Measurements from ENCODE around the gene FCMR. TPM values are rescaled to one million over a fixed set of nuclear protein-coding genes. Genes with fewer than 3 reads are reported as not detected.

Gene FCMR
- total RNA-seq, 1 donor from 2014 or later: 14.1 TPM

DNA sequence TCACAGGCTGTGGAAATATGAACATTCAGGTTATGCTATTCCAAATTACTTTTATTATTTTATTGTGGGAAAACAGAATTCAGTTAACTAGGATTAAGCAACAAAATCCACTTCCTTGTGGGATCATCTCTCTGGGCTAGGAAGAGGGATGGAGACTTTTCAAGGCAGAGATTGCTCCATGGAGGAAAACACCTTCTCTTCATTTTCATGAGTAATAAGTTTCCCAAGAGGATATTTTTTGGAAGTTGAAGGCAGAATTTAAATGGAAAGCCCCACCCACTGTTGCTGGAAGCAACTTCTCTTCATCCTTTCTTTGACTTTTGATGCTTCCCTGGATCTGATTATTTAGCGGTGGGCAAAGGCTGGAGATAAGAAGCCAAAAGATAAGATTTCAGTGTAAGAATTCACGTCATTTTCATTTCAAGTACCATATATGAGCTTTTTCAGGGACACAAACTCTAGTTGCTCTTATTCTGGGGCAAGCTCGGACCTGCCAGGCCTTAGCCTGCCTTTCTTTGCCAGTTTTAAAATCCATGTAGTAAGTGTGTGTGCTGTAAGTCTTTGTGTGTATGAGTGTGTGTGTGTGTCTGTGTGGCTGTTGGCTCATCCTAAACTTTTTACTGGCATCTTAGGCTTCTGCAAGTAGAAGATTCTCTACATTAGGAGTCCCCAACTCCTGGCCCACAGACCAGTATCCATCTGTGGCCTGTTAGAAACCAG is 36.2 kb downstream of the FCMR start:
- H3K4me1 Mint-ChIP-seq (ENCODE audit: low read depth): peaks cover 24% of the 10 kb centered on the region
- DNase-seq (ENCODE audit: low spot score): no peak
- intact Hi-C loops (cut with micrococcal nuclease): no loop called here
- peaks cover 6% of the 10 kb centered on the region for H3K36me3 Mint-ChIP-seq (ENCODE audit: low read depth)
- peaks cover 22% of the 10 kb centered on the region for H3K27me3 Mint-ChIP-seq (ENCODE audit: low read depth)
- no peaks in the 10 kb centered on the region for H3K9me3 Mint-ChIP-seq
- H3K4me3 Mint-ChIP-seq (ENCODE audit: low read depth): no peak overlapping the region
- no peak overlapping the region for H3K27ac Mint-ChIP-seq

DNA sequence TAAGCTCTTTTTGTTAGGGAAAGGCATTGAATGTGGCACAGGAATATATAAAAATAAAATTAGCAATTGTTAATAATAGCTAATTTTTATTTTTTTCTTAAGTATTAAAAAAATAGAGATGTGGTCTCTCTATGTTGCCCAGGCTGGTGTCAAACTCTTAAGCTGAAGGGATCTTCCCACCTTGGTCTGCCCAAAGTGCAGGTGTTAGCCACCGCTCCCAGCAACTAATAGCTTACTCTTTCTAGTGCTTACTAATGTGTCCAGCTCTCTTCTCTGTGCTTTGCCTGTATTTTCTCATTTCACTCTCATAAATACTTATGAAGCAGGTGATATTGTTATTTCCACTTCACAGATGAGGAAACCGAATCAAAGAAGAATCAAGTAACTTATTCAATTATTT is 37.9 kb downstream of the FCMR start:
- Mint-ChIP-seq H3K4me3 (ENCODE audit: low read depth) (no peak overlapping the region), H3K27ac (no peak overlapping the region), H3K27me3 (ENCODE audit: low read depth) (peaks cover 22% of the 10 kb centered on the region), H3K4me1 (ENCODE audit: low read depth) (peaks cover 9% of the 10 kb centered on the region), H3K9me3 (peaks cover 7% of the 10 kb centered on the region), H3K36me3 (ENCODE audit: low read depth) (peaks cover 6% of the 10 kb centered on the region)
- no peak for DNase-seq (ENCODE audit: low spot score)
- intact Hi-C loops (cut with micrococcal nuclease): no loop called here

DNA sequence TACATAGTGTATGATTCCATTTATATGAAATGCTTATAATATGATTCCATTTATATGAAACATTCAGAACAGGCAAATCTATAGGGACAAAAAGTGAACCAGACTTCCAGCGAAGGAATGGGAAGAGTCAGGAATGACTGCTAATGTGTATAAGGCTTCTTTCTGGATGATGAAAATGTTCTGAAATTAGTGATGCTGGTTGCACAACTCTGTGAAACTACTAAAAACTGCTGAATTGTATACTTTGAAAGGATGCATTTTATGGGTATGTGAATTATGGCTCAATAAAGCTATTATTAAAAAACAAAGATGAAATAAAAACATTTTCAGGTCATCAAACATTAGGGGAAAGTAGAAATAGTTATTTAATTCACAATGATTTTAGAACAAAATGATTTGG is 38.6 kb downstream of the FCMR start:
- H3K36me3 Mint-ChIP-seq (ENCODE audit: low read depth): peaks cover 10% of the 10 kb centered on the region
- DNase-seq (ENCODE audit: low spot score): no peak
- intact Hi-C loops (cut with micrococcal nuclease): no loop called here
- no peak overlapping the region for H3K27ac Mint-ChIP-seq
- H3K9me3 Mint-ChIP-seq: peaks cover 13% of the 10 kb centered on the region
- peaks cover 5% of the 10 kb centered on the region for H3K4me1 Mint-ChIP-seq (ENCODE audit: low read depth)
- H3K27me3 Mint-ChIP-seq (ENCODE audit: low read depth): peaks cover 22% of the 10 kb centered on the region
- H3K4me3 Mint-ChIP-seq (ENCODE audit: low read depth): no peak overlapping the region

DNA sequence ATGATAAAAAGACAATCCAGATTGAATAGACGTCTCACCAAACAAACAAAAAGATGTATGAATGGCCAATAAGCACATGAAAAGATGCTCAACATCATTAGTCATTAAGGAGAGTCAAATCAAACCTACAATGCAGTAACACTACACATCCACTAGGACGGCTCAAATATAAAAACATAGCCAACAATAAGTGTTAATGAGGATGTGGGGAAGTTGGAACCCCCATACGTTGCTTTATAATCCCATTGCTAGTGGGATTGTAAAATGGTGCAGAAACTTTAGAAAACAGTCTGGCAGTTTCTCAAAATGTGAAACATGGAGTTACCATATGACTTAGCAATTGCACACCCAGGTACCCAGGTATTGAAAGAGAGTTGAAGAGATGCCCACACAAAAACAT is 39.2 kb downstream of the FCMR start:
- peaks cover 22% of the 10 kb centered on the region for H3K27me3 Mint-ChIP-seq (ENCODE audit: low read depth)
- no peak for DNase-seq (ENCODE audit: low spot score)
- H3K4me3 Mint-ChIP-seq (ENCODE audit: low read depth): no peak overlapping the region
- intact Hi-C loops (cut with micrococcal nuclease): no loop called here
- no peak overlapping the region for H3K27ac Mint-ChIP-seq
- peaks cover 18% of the 10 kb centered on the region for H3K9me3 Mint-ChIP-seq
- peaks cover 2% of the 10 kb centered on the region for H3K4me1 Mint-ChIP-seq (ENCODE audit: low read depth)
- H3K36me3 Mint-ChIP-seq (ENCODE audit: low read depth): peaks cover 12% of the 10 kb centered on the region

DNA sequence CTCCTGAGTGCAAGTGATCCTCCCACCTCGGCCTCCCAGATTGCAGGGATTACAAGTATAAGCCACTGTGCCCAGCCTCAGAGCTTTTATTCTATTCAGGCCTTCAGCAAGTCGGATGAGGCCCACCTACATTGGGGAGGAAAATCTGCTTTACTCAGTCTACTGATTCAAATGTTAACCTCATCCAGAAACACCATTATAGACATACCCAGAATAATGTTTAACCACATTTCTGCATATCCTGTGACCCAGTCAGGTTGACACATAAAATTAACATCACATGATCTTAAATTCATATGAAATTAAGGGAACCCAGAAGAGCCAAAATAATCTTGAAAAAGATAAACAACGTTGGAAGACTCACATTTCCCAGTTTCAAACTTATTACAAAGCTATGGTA is 41.4 kb downstream of the FCMR start:
- DNase-seq (ENCODE audit: low spot score): no peak
- Mint-ChIP-seq H3K4me3 (ENCODE audit: low read depth) (no peak overlapping the region), H3K9me3 (peaks cover 40% of the 10 kb centered on the region), H3K36me3 (ENCODE audit: low read depth) (peaks cover 15% of the 10 kb centered on the region), H3K27me3 (ENCODE audit: low read depth) (peaks cover 9% of the 10 kb centered on the region), H3K27ac (no peak overlapping the region), H3K4me1 (ENCODE audit: low read depth) (no peaks in the 10 kb centered on the region)
- intact Hi-C loops (cut with micrococcal nuclease): no loop called here

DNA sequence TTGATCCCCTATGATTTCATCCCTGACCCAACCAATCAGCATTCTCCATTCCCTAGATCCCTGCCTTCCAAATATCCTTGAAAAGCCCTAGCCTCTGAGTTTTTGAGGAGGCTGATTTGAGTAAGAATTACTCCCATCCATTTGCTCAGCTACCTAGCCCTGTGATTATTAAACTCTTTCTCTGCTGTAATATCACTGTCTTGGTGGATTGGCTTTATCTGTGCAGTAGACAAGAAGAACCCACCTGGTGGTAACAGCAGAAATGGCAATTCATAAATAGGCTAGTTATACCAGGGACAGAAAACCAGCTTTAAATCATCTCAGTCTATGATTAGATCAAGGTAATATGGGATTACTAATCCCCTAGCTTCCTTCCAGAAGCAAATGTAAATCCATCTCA is 43.3 kb downstream of the FCMR start:
- peaks cover 47% of the 10 kb centered on the region for H3K9me3 Mint-ChIP-seq
- no peaks in the 10 kb centered on the region for H3K4me1 Mint-ChIP-seq (ENCODE audit: low read depth)
- DNase-seq (ENCODE audit: low spot score): no peak
- intact Hi-C loops (cut with micrococcal nuclease): loop anchor here (5.0 kb wide), 1 partner anchor 56 kb away; no protein-coding TSS in a partner anchor
- no peak overlapping the region for H3K27ac Mint-ChIP-seq
- peaks cover 6% of the 10 kb centered on the region for H3K27me3 Mint-ChIP-seq (ENCODE audit: low read depth)
- peaks cover 15% of the 10 kb centered on the region for H3K36me3 Mint-ChIP-seq (ENCODE audit: low read depth)
- H3K4me3 Mint-ChIP-seq (ENCODE audit: low read depth): no peak overlapping the region

DNA sequence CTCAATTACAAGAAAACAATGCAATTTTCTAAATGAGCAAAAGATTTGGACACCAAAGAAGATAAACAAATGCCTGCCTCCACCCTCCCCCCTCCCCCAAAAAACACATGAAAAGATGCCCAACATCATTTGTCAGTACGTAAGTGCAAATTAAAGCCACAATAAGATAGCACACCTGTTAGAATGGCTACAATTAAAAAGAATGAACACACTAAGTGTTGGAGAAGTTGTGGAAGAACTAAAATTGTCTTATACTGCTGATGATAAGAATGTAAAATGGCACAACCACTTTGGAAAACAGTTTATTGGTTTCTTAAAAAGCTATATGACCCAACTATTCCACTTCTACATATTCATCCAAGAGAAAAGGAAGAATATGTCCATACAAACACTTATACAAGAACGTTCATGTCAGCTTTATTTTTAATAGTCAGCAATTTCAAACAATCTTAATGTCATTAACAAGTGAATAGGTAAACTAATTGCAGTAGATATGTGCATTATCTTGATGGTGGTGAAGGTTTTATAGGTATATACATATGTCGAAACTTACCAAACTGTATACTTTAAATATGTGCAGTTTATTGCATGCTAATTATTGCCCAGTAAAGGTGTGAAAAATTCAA is 45.9 kb downstream of the FCMR start:
- Mint-ChIP-seq H3K9me3 (peaks cover 69% of the 10 kb centered on the region), H3K4me1 (ENCODE audit: low read depth) (no peaks in the 10 kb centered on the region), H3K27ac (no peak overlapping the region), H3K36me3 (ENCODE audit: low read depth) (peaks cover 17% of the 10 kb centered on the region), H3K27me3 (ENCODE audit: low read depth) (peaks cover 1% of the 10 kb centered on the region), H3K4me3 (ENCODE audit: low read depth) (no peak overlapping the region)
- intact Hi-C loops (cut with micrococcal nuclease): loop anchor here (5.0 kb wide), 1 partner anchor 54 kb away; no protein-coding TSS in a partner anchor
- no peak for DNase-seq (ENCODE audit: low spot score)

DNA sequence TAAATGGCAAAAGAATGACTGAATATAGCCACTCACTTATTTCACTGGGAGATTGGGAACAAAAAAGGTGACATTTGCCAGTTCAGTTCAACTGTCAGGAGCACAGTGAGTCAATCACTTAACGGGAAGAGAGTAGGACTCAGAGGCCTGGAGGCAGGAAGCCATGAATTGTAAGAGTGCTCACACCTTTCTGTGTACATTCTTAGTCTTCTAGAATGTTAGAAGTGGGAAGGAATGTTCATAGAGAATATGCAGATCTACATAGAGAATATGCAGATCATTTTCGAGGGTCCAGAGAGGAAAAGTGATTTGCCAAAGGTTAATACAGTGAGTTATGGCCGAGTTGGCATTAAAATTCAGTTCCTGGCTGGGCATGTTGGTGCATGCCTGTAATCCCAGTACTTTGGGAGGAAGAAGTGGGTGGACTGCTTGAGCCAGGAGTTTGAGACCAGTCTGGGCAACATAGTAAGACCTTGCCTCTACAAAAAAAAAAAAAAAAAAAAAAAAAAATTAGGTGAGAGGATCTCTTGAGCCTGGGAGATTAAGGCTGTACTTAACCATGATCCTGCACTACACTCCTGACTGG is 48.0 kb downstream of the FCMR start:
- peaks cover 6% of the 10 kb centered on the region for H3K27me3 Mint-ChIP-seq (ENCODE audit: low read depth)
- H3K27ac Mint-ChIP-seq: no peak overlapping the region
- H3K9me3 Mint-ChIP-seq: peaks cover 61% of the 10 kb centered on the region
- H3K4me3 Mint-ChIP-seq (ENCODE audit: low read depth): no peak overlapping the region
- H3K4me1 Mint-ChIP-seq (ENCODE audit: low read depth): no peaks in the 10 kb centered on the region
- intact Hi-C loops (cut with micrococcal nuclease): no loop called here
- peaks cover 12% of the 10 kb centered on the region for H3K36me3 Mint-ChIP-seq (ENCODE audit: low read depth)
- DNase-seq (ENCODE audit: low spot score): no peak

DNA sequence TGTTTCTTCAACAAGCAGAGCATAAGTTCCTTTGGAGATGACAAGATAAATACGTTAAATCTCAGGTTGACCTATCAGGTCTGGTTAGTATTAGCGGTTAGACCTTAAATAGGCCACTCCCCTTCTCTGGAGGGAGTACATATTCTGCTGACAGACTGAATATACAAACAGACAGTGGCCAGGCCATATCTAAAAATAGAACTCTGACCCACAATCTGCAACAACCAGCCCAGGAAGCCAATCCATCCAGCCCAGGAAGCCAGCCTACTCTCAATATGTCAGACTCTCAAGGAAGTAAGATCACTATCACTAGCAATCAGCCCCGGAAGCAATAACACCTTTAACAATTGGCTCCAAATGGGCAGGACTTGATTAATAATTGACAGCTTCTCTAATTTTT is 49.6 kb downstream of the FCMR start:
- no peak overlapping the region for H3K27ac Mint-ChIP-seq
- no peaks in the 10 kb centered on the region for H3K4me1 Mint-ChIP-seq (ENCODE audit: low read depth)
- peaks cover 12% of the 10 kb centered on the region for H3K27me3 Mint-ChIP-seq (ENCODE audit: low read depth)
- H3K36me3 Mint-ChIP-seq (ENCODE audit: low read depth): peaks cover 5% of the 10 kb centered on the region
- peaks cover 47% of the 10 kb centered on the region for H3K9me3 Mint-ChIP-seq
- no peak overlapping the region for H3K4me3 Mint-ChIP-seq (ENCODE audit: low read depth)
- intact Hi-C loops (cut with micrococcal nuclease): no loop called here
- no peak for DNase-seq (ENCODE audit: low spot score)

DNA sequence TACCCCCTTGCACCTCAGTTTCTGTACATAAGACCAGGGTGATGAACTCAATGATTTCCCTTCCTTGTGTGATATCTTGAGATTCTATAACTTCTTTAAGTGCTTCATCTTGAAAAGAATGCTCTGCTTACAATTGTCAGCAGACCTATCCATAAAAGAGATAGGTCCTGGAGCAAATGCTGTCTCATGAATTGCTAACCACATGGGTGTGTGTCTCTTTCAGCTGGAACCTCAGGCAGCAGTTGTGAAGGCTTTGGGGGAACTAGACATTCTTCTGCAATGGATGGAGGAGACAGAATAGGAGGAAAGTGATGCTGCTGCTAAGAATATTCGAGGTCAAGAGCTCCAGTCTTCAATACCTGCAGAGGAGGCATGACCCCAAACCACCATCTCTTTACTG is 53.5 kb downstream of the FCMR start:
- peaks cover 20% of the 10 kb centered on the region for H3K27me3 Mint-ChIP-seq (ENCODE audit: low read depth)
- H3K36me3 Mint-ChIP-seq (ENCODE audit: low read depth): peaks cover 2% of the 10 kb centered on the region
- no peak for DNase-seq (ENCODE audit: low spot score)
- no peak overlapping the region for H3K27ac Mint-ChIP-seq
- H3K4me1 Mint-ChIP-seq (ENCODE audit: low read depth): peaks cover 8% of the 10 kb centered on the region
- H3K4me3 Mint-ChIP-seq (ENCODE audit: low read depth): no peak overlapping the region
- H3K9me3 Mint-ChIP-seq: peaks cover 20% of the 10 kb centered on the region
- intact Hi-C loops (cut with micrococcal nuclease): loop anchor here (5.0 kb wide), 1 partner anchor 114 kb away; no protein-coding TSS in a partner anchor

DNA sequence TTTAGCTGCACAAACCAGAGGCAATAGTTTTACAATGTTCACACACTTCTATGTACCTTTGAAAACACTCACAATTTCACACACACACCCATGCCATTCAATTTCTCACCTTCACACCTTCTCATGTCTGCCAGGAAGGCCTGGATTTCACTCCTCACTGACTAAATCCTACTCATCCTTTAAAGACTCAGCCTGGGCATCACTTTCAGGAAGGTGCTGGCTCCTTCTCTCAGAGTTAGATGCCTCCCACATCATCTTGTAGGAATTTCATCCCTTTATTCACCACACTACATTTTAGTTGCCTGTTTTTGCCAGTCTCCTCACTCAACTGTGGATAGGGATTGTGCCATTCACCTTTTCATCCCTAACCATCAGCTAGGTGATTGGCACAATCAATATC is 54.0 kb downstream of the FCMR start:
- Mint-ChIP-seq H3K27me3 (ENCODE audit: low read depth) (peaks cover 26% of the 10 kb centered on the region), H3K27ac (no peak overlapping the region)

DNA sequence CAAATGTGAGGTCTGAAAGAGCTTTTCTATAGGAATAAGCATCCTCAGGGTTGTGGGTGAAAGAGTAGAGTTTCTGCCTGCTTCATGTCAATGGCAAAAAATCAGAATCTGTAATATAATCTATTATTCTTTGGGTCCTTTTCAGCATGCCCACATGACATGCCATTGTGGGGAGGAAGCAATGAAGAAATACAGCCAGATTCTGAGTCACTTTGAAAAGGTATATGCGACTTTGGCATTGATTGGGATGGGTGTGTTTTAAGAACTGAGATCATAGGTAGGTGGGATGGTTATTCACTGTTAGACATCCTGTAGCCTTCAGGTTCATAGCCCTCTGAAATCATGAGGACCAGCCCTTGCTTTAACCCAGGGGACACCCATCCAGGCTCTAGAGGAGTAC is 54.5 kb downstream of the FCMR start:
- no peak for DNase-seq (ENCODE audit: low spot score)
- peaks cover 12% of the 10 kb centered on the region for H3K9me3 Mint-ChIP-seq
- intact Hi-C loops (cut with micrococcal nuclease): loop anchor here (5.0 kb wide), 1 partner anchor 115 kb away; no protein-coding TSS in a partner anchor
- H3K27me3 Mint-ChIP-seq (ENCODE audit: low read depth): peaks cover 28% of the 10 kb centered on the region
- H3K36me3 Mint-ChIP-seq (ENCODE audit: low read depth): peaks cover 2% of the 10 kb centered on the region
- no peak overlapping the region for H3K27ac Mint-ChIP-seq
- peaks cover 8% of the 10 kb centered on the region for H3K4me1 Mint-ChIP-seq (ENCODE audit: low read depth)
- no peak overlapping the region for H3K4me3 Mint-ChIP-seq (ENCODE audit: low read depth)

More for the DNA sequence above, 54.0 kb downstream of the FCMR start:
- no peak overlapping the region for H3K4me3 Mint-ChIP-seq (ENCODE audit: low read depth)
- peaks cover 17% of the 10 kb centered on the region for H3K9me3 Mint-ChIP-seq
- peaks cover 8% of the 10 kb centered on the region for H3K4me1 Mint-ChIP-seq (ENCODE audit: low read depth)
- no peak for DNase-seq (ENCODE audit: low spot score)
- intact Hi-C loops (cut with micrococcal nuclease): loop anchor here (5.0 kb wide), 1 partner anchor 115 kb away; no protein-coding TSS in a partner anchor
- H3K36me3 Mint-ChIP-seq (ENCODE audit: low read depth): peaks cover 2% of the 10 kb centered on the region

DNA sequence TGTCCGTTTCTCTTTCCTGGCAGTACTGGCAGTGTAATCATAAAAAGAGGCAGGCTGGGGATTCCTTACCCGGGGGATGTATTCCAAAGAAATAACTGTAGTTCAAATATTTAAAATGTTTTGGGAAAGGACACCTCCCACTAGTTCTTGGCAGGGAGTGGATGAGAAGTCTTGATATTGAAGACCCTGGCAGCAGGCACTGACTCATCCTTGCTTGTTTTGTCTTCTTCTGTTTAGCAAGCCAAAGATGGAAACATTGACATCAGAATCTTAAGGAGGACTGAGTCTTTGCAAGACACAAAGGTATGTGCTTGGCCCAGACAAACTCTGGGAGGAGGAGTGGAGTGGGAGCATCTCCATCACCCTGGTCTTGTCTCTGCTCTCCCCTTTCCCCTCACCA is 55.7 kb downstream of the FCMR start:
- H3K9me3 Mint-ChIP-seq: peaks cover 2% of the 10 kb centered on the region
- H3K27ac Mint-ChIP-seq: no peak overlapping the region
- H3K4me1 Mint-ChIP-seq (ENCODE audit: low read depth): peaks cover 8% of the 10 kb centered on the region
- no peaks in the 10 kb centered on the region for H3K36me3 Mint-ChIP-seq (ENCODE audit: low read depth)
- no peak overlapping the region for H3K4me3 Mint-ChIP-seq (ENCODE audit: low read depth)
- no peak for DNase-seq (ENCODE audit: low spot score)
- H3K27me3 Mint-ChIP-seq (ENCODE audit: low read depth): peaks cover 36% of the 10 kb centered on the region
- intact Hi-C loops (cut with micrococcal nuclease): loop anchor here (5.0 kb wide), 1 partner anchor 116 kb away; no protein-coding TSS in a partner anchor

Measured in activated T-helper 2 cell treated with anti-CD3 and anti-CD28 coated beads, Interferon-gamma antibody, Interleukin-2, Interleukin-4, amounts not matched to agents 10 μg/mL and 5 μg/mL and 100 μg/mL, durations not matched to agents 14 hours and 24 hours and 36 hours (primary cell).